Muscle of leg (tissue), 11 donors: ENCODE results near the gene SNRPA1. TPM values are rescaled to one million over a fixed set of nuclear protein-coding genes. Genes with fewer than 3 reads are reported as not detected.

Experiments used
- DNase-seq: peaks from one replicate; pipeline ENCODE4 v3.0.0; 2013
- H3K27ac ChIP-seq: one replicate; pipeline ENCODE4 v1.5.1; 2013; ENCODE audit warnings: mild to moderate bottlenecking, low read length, control low read depth
- H3K27me3 ChIP-seq: one replicate; pipeline ENCODE4 v1.6.1; 2013; ENCODE audit warnings: low read length; ENCODE audit not compliant: control insufficient read depth, insufficient read depth
- H3K36me3 ChIP-seq: one replicate; pipeline ENCODE4 v1.6.1; 2013; ENCODE audit warnings: low read length; ENCODE audit not compliant: control insufficient read depth, insufficient read depth
- H3K4me1 ChIP-seq: one replicate; pipeline ENCODE4 v1.6.1; 2013; ENCODE audit warnings: low read length; ENCODE audit not compliant: control insufficient read depth, insufficient read depth
- H3K4me3 ChIP-seq: one replicate; pipeline ENCODE4 v1.5.1; 2013; ENCODE audit warnings: low read length, control low read depth
- H3K9me3 ChIP-seq: replicated peaks from 2 replicates; pipeline ENCODE4 v1.6.1; 2013; ENCODE audit warnings: low read depth, low read length; ENCODE audit not compliant: control insufficient read depth
- WGBS: methylation state at CpG from one replicate; pipeline ENCODE4 v1.1.5; 2013; ENCODE audit warnings: missing lambda C conversion rate; ENCODE audit not compliant: insufficient coverage; 5-methylcytosine and 5-hydroxymethylcytosine counted together
- polyA plus RNA-seq, 8 donors: library from polyadenylated mRNA; unstranded; fragments of 120-200 nt; gene quantifications; one replicate each; pipeline versions ENCODE4 v1.2.1 to v1.2.3, GENCODE V29; 2013; ENCODE audit warnings: inconsistent platforms in 1 of 8, low replicate concordance in 1 of 8; ENCODE audit not compliant: insufficient read length in 8 of 8, insufficient read depth in 1 of 8
- total RNA-seq: library from RNA; stranded (reverse); fragments of 120-200 nt; gene quantifications from one replicate; pipeline ENCODE4 v1.2.4, GENCODE V29; 2013

SNRPA1 gene
- total and polyA plus RNA-seq, 9 donors, result 14.9 to 44.5 (median 36.6) TPM

- Histone ChIP-seq H3K27me3 (no peaks in the 10 kb centered on the region), H3K4me3 (peak overlapping the region; percentile 85), H3K4me1 (peaks cover 18% of the 10 kb centered on the region), H3K9me3 (no peaks in the 10 kb centered on the region), H3K36me3 (peaks cover 50% of the 10 kb centered on the region), H3K27ac (peak overlapping the region; percentile 85)
- WGBS, result 11% methylated on average over 7 of the region's 14 CpGs
- DNase-seq, result no peak
These were observed 18.5 kb downstream of the SNRPA1 start for GRCh38 chr15:101276501-101277037.

- WGBS, result 83% methylated on average over 1 of the region's 5 CpGs
- no peak for DNase-seq
- Histone ChIP-seq H3K27ac (no peak overlapping the region), H3K9me3 (no peaks in the 10 kb centered on the region), H3K4me1 (peaks cover 18% of the 10 kb centered on the region), H3K36me3 (peaks cover 53% of the 10 kb centered on the region), H3K27me3 (no peaks in the 10 kb centered on the region), H3K4me3 (no peak overlapping the region)
These were observed 20.0 kb downstream of the SNRPA1 start for GRCh38 chr15:101275018-101275417.

- Histone ChIP-seq H3K27me3 (no peaks in the 10 kb centered on the region), H3K36me3 (peaks cover 64% of the 10 kb centered on the region), H3K4me1 (peaks cover 18% of the 10 kb centered on the region), H3K9me3 (no peaks in the 10 kb centered on the region), H3K27ac (no peak overlapping the region), H3K4me3 (no peak overlapping the region)
- DNase-seq, result no peak
- WGBS, result 100% methylated on average over 2 of the region's 5 CpGs
These were observed 21.5 kb downstream of the SNRPA1 start for GRCh38 chr15:101273534-101273933.

- Histone ChIP-seq H3K27me3 (no peaks in the 10 kb centered on the region), H3K4me3 (no peak overlapping the region), H3K27ac (no peak overlapping the region), H3K4me1 (peaks cover 12% of the 10 kb centered on the region), H3K36me3 (peaks cover 65% of the 10 kb centered on the region), H3K9me3 (no peaks in the 10 kb centered on the region)
- DNase-seq, result no peak
- no CpG with 5 or more reads among the region's 9 CpGs for WGBS
These were observed 22.5 kb downstream of the SNRPA1 start for GRCh38 chr15:101272584-101272983.

GRCh38 chr15:101269479-101270223 is 25.4 kb downstream of the SNRPA1 start:
- H3K4me3 ChIP-seq, result no peak overlapping the region
- WGBS, result 77% methylated on average over 9 of the region's 16 CpGs
- peaks cover 57% of the 10 kb centered on the region for H3K36me3 ChIP-seq
- no peak overlapping the region for H3K27ac ChIP-seq
- H3K9me3 ChIP-seq, result no peaks in the 10 kb centered on the region
- H3K27me3 ChIP-seq, result no peaks in the 10 kb centered on the region
- no peak for DNase-seq
- H3K4me1 ChIP-seq, result peaks cover 21% of the 10 kb centered on the region

GRCh38 chr15:101267320-101268104 is 27.5 kb downstream of the SNRPA1 start:
- Histone ChIP-seq H3K36me3 (peaks cover 38% of the 10 kb centered on the region), H3K4me3 (no peak overlapping the region), H3K27ac (peak overlapping the region; percentile 69), H3K9me3 (no peaks in the 10 kb centered on the region), H3K4me1 (peaks cover 25% of the 10 kb centered on the region), H3K27me3 (no peaks in the 10 kb centered on the region)
- WGBS, result 54% methylated on average over 12 of the region's 18 CpGs
- DNase-seq, result peak; percentile 62

- Histone ChIP-seq H3K27me3 (no peaks in the 10 kb centered on the region), H3K4me3 (no peak overlapping the region), H3K9me3 (no peaks in the 10 kb centered on the region), H3K4me1 (peaks cover 25% of the 10 kb centered on the region), H3K36me3 (peaks cover 32% of the 10 kb centered on the region), H3K27ac (peak overlapping the region; percentile 69)
- WGBS, result 62% methylated on average over 9 of the region's 9 CpGs
- no peak for DNase-seq
These were observed 28.3 kb downstream of the SNRPA1 start for GRCh38 chr15:101266787-101267186.

- Histone ChIP-seq H3K4me1 (peaks cover 25% of the 10 kb centered on the region), H3K9me3 (no peaks in the 10 kb centered on the region), H3K36me3 (peaks cover 25% of the 10 kb centered on the region), H3K27ac (peak overlapping the region; percentile 69), H3K4me3 (no peak overlapping the region), H3K27me3 (no peaks in the 10 kb centered on the region)
- WGBS, result 60% methylated on average over 3 of the region's 3 CpGs
- peak; percentile 44 for DNase-seq
These were observed 29.0 kb downstream of the SNRPA1 start for GRCh38 chr15:101266034-101266433.

- H3K9me3 ChIP-seq, result no peaks in the 10 kb centered on the region
- no peaks in the 10 kb centered on the region for H3K27me3 ChIP-seq
- peaks cover 16% of the 10 kb centered on the region for H3K36me3 ChIP-seq
- H3K4me1 ChIP-seq, result peaks cover 25% of the 10 kb centered on the region
- 86% methylated on average over 10 of the region's 17 CpGs for WGBS
- H3K27ac ChIP-seq, result no peak overlapping the region
- H3K4me3 ChIP-seq, result no peak overlapping the region
- DNase-seq, result no peak
These were observed 30.0 kb downstream of the SNRPA1 start for GRCh38 chr15:101264911-101265641.

GRCh38 chr15:101264011-101264410 is 31.0 kb downstream of the SNRPA1 start:
- peaks cover 25% of the 10 kb centered on the region for H3K4me1 ChIP-seq

More at GRCh38 chr15:101264011-101264410, 31.0 kb downstream of the SNRPA1 start:
- Histone ChIP-seq H3K27me3 (no peaks in the 10 kb centered on the region), H3K4me3 (no peak overlapping the region), H3K36me3 (peaks cover 5% of the 10 kb centered on the region), H3K27ac (no peak overlapping the region), H3K9me3 (no peaks in the 10 kb centered on the region)
- DNase-seq, result no peak
- WGBS, result 87% methylated on average over 3 of the region's 4 CpGs
